Caco-2 (cell line): ENCODE data around the gene KIF19. TPM values are rescaled to one million over a fixed set of nuclear protein-coding genes. Genes with fewer than 3 reads are reported as not detected.

Experiments
- BruUV-seq: library from RNA; stranded (reverse); fragments of 400-500 nt; replicated peaks from 2 replicates; lab custom pipeline; 2021; lab: Mats Ljungman, UMichigan
- CTCF ChIA-PET: fragments of 300-600 bp; sonication (Branson Sonifier 250); formaldehyde crosslinking; loops from one replicate; lab custom pipeline; 2022; ENCODE audit warnings: antibody characterized with exemption; lab: Charles Lee
- POLR2A ChIA-PET: fragments of 300-600 bp; sonication (Branson Sonifier 250); formaldehyde crosslinking; loops from one replicate; lab custom pipeline; 2022; ENCODE audit warnings: antibody characterized with exemption; lab: Charles Lee
- DNase-seq, 2 experiments: peaks; one replicate each; pipeline versions ENCODE4 v3.0.0 to v3.0.0-alpha.2; 2020 to 2022
- H3K27me3 ChIP-seq: replicated peaks from 2 replicates; pipeline ENCODE4 v1.6.0; 2011; ENCODE audit warnings: low read length; ENCODE audit not compliant: control insufficient read depth, insufficient read depth
- H3K36me3 ChIP-seq: 2 replicates; pipeline ENCODE4 v1.5.1; 2011; ENCODE audit warnings: low read length; ENCODE audit not compliant: control insufficient read depth, insufficient read depth
- H3K4me1 ChIP-seq: fragments of 250-450 bp; sonication (Bioruptor Pico); 2 replicates; pipeline ENCODE4 v1.5.1; 2020; ENCODE audit warnings: mild to moderate bottlenecking
- H3K4me3 ChIP-seq: 2 replicates; pipeline ENCODE4 v1.5.1; 2011; ENCODE audit warnings: low read depth, mild to moderate bottlenecking, control low read depth, low read length
- H3K9me3 ChIP-seq: fragments of 250-450 bp; sonication (Bioruptor Pico); 2 replicates; pipeline ENCODE4 v1.5.1; 2020; ENCODE audit warnings: mild to moderate bottlenecking, moderate library complexity
- H3K27ac Mint-ChIP-seq: one replicate; pipeline ENCODE4 v1.8.0; 2022; ENCODE audit warnings: mixed read lengths; ENCODE audit not compliant: unreplicated experiment
- H3K27me3 Mint-ChIP-seq: one replicate; pipeline ENCODE4 v1.8.0; 2022; ENCODE audit warnings: mixed read lengths; ENCODE audit not compliant: insufficient read depth, unreplicated experiment
- H3K36me3 Mint-ChIP-seq: one replicate; pipeline ENCODE4 v1.8.0; 2022; ENCODE audit warnings: mild to moderate bottlenecking, mixed read lengths; ENCODE audit not compliant: insufficient read depth, unreplicated experiment
- H3K4me1 Mint-ChIP-seq: one replicate; pipeline ENCODE4 v1.8.0; 2022; ENCODE audit warnings: low read depth, mixed read lengths; ENCODE audit not compliant: unreplicated experiment
- H3K4me3 Mint-ChIP-seq: one replicate; pipeline ENCODE4 v1.8.0; 2022; ENCODE audit warnings: mild to moderate bottlenecking, moderate library complexity, mixed read lengths; ENCODE audit not compliant: unreplicated experiment
- H3K9me3 Mint-ChIP-seq: one replicate; pipeline ENCODE4 v1.8.0; 2022; ENCODE audit warnings: mixed read lengths; ENCODE audit not compliant: unreplicated experiment
- CTCF ChIP-seq, 2 experiments: fragments of 200-600 bp in 1 of 2; IDR thresholded peaks; 1 replicate in 1 of 2; 2 replicates in 1 of 2; pipeline versions ENCODE4 v1.5.1 to v1.8.0; 2011 to 2022; ENCODE audit warnings: antibody characterized with exemption in 1 of 2, control low read depth in 1 of 2, inconsistent platforms in 1 of 2, low read depth in 1 of 2, low read length in 1 of 2, mild to moderate bottlenecking in 1 of 2, moderate library complexity in 1 of 2; ENCODE audit not compliant: insufficient read depth in 1 of 2, severe bottlenecking in 1 of 2, unreplicated experiment in 1 of 2
- intact Hi-C: fragments of 100-400 bp; cut with micrococcal nuclease; formaldehyde crosslinking; loops from one replicate; pipeline ENCODE4 v1.10.0; 2022; ENCODE audit not compliant: unreplicated experiment
- total RNA-seq: library from RNA; stranded (reverse); gene quantifications from 2 replicates; pipeline ENCODE4 v1.2.3, GENCODE V29; 2022

The KIF19 gene
- total RNA-seq, 1 experiment from 2014 or later: not detected

- ChIA-PET CTCF (no interaction called here), POLR2A (no interaction called here)
- Histone ChIP-seq H3K9me3 (no peaks in the 10 kb centered on the region), H3K36me3 (no peaks in the 10 kb centered on the region), H3K27me3 (no peaks in the 10 kb centered on the region), H3K4me3 (no peak overlapping the region), H3K4me1 (peaks cover under 1% of the 10 kb centered on the region; the same call in 1 of the 2 replicates)
- no peak overlapping the region for H3K4me3 Mint-ChIP-seq
- H3K4me1 Mint-ChIP-seq: peaks cover under 1% of the 10 kb centered on the region
- no peaks in the 10 kb centered on the region for H3K9me3 Mint-ChIP-seq
- intact Hi-C loops: no loop called here
- DNase-seq: no peak
- H3K27ac Mint-ChIP-seq: no peak overlapping the region
- TF ChIP-seq CTCF (IDR thresholded peaks at IDR 0.05; ENCODE audit: insufficient read depth in 1 of 2, low read depth in 1 of 2, low read length in 1 of 2, severe bottlenecking in 1 of 2, unreplicated experiment in 1 of 2): no peak
- no TSS peak for BruUV-seq
- H3K36me3 Mint-ChIP-seq: no peaks in the 10 kb centered on the region
- H3K27me3 Mint-ChIP-seq: peaks cover 11% of the 10 kb centered on the region
Observed at GRCh38 chr17:74337834-74338500, 11.9 kb downstream of the KIF19 start.

- no peaks in the 10 kb centered on the region for H3K36me3 ChIP-seq
- Mint-ChIP-seq H3K27ac (peak overlapping the region; percentile 26), H3K27me3 (peaks cover 11% of the 10 kb centered on the region), H3K4me3 (no peak overlapping the region), H3K9me3 (no peaks in the 10 kb centered on the region), H3K36me3 (no peaks in the 10 kb centered on the region), H3K4me1 (no peaks in the 10 kb centered on the region)
- ChIA-PET POLR2A (no interaction called here), CTCF (no interaction called here)
- intact Hi-C loops: no loop called here
- DNase-seq: no peak
- H3K27me3 ChIP-seq: no peaks in the 10 kb centered on the region
- BruUV-seq: no TSS peak
- H3K4me3 ChIP-seq: no peak overlapping the region
- H3K4me1 ChIP-seq: no peaks in the 10 kb centered on the region
- no peaks in the 10 kb centered on the region for H3K9me3 ChIP-seq
- no peak for TF ChIP-seq CTCF (IDR thresholded peaks at IDR 0.05; ENCODE audit: insufficient read depth in 1 of 2, low read depth in 1 of 2, low read length in 1 of 2, severe bottlenecking in 1 of 2, unreplicated experiment in 1 of 2)
Observed at GRCh38 chr17:74339537-74340195, 13.6 kb downstream of the KIF19 start.

GRCh38 chr17:74340470-74341023 is 14.5 kb downstream of the KIF19 start:
- BruUV-seq: no TSS peak
- intact Hi-C loops: no loop called here
- H3K36me3 Mint-ChIP-seq: no peaks in the 10 kb centered on the region
- H3K27me3 ChIP-seq: no peaks in the 10 kb centered on the region
- ChIA-PET POLR2A (no interaction called here), CTCF (no interaction called here)
- no peak overlapping the region for H3K4me3 ChIP-seq
- no peak overlapping the region for H3K4me3 Mint-ChIP-seq
- H3K36me3 ChIP-seq: no peaks in the 10 kb centered on the region
- H3K27me3 Mint-ChIP-seq: peaks cover 11% of the 10 kb centered on the region
- no peaks in the 10 kb centered on the region for H3K4me1 Mint-ChIP-seq
- H3K4me1 ChIP-seq: no peaks in the 10 kb centered on the region
- peak overlapping the region; percentile 26 for H3K27ac Mint-ChIP-seq
- no peaks in the 10 kb centered on the region for H3K9me3 Mint-ChIP-seq
- no peak for TF ChIP-seq CTCF (IDR thresholded peaks at IDR 0.05; ENCODE audit: insufficient read depth in 1 of 2, low read depth in 1 of 2, low read length in 1 of 2, severe bottlenecking in 1 of 2, unreplicated experiment in 1 of 2)
- no peaks in the 10 kb centered on the region for H3K9me3 ChIP-seq
- no peak for DNase-seq
